Neural cell (in vitro differentiated cells): ENCODE measurements around the gene C2orf72.

Experiments used
- CTCF ChIP-seq: fragments of 450-650 bp; IDR thresholded peaks from 2 replicates; pipeline ENCODE4 v1.5.1; 2014; ENCODE audit warnings: antibody characterized with exemption, mild to moderate bottlenecking, moderate library complexity; ENCODE audit not compliant: poor library complexity, severe bottlenecking
- POLR2AphosphoS5 ChIP-seq: IDR thresholded peaks from 2 replicates; pipeline ENCODE4 v1.6.1; 2012
- SMC3 ChIP-seq: fragments of 450-650 bp; conservative IDR thresholded peaks from 2 replicates; pipeline ENCODE4 v1.6.1; 2014; ENCODE audit warnings: antibody characterized with exemption, mild to moderate bottlenecking, moderate library complexity; ENCODE audit not compliant: poor library complexity

- TF ChIP-seq CTCF (no peak), POLR2AphosphoS5 (no peak), SMC3 (no peak)
These were observed 47.0 kb upstream of the C2orf72 start for GRCh38 chr2:230990131-230990898.
